GM19035 (cell line): Measurements from ENCODE around the gene ERVK3-1.
A peak's percentile ranks its signal among the peaks of the same experiment; 100 is the strongest.
"Not testable (repeated sequence)": the region's sequence is repeated elsewhere in the genome, so short reads cannot be mapped to it uniquely, and the experiment has no call there.

Experiments used
- ATAC-seq: cut with Tn5 transposase; IDR thresholded peaks from one replicate; pipeline ENCODE4 v1.9.1; 2021; ENCODE audit not compliant: unreplicated experiment

Gene ERVK3-1

DNA sequence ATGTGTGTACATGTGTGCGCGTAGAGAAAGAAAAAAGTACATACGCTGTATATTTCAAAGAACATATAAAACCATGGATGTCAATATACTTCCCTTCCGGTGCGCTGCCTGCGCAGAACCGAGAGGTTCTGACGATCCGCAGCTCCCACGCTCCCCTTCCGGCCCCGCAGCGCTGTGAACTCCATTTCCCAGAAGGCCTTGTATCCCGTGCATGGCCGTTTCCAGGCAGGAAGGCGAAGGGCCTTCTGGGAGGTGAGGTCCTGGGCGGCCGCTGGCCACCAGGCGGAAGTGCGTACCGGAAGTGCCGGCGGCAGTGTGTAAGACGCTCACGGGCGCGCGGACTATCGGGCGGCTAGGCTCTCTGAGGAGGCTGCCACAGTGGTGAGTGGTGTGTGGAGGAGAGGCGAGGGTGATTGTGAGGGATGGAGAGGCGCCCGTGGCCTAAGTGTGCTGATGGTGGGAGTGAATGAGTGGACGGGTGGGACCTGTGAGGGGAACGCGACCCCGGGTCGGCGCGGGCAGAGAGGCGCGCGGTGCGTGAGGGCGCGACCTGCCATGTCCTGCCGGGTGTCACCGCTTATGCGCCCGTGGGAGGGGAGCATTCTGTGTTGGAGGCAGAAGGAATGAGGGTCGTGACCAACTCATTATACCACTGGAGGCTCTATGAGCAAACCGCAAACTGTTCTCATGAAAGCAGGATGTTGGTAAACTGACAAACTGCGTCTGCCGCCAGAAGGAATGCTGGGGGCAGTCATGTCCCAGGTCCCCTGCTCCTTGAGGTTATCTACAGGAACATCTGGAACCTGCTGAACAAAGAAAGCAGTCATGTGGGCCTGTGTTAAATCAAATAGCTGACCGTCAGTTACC is at the start of gene ERVK3-1:
Gene ERVK3-1 (plus strand): TSS at position 313 of the 867 bp plus-strand sequence. CDS start 6,792 bp downstream, outside the sequence.
- ATAC-seq = peak; percentile 96

GRCh38 chr19:58258259-58258658 is 46.9 kb upstream of the ERVK3-1 start:
- ATAC-seq = not testable (repeated sequence)

DNA sequence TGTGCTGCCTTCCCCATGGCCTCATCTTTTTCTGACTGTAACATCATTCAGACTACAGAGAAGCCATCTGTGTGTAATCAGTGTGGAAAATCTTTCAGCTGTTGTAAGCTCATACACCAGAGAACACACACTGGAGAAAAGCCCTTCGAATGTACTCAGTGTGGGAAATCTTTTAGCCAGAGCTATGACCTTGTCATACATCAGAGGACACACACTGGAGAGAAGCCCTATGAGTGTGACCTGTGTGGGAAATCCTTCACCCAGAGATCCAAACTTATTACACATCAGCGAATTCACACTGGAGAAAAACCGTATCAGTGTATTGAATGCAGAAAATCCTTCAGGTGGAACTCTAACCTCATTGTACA is 43.6 kb upstream of the ERVK3-1 start:
- ATAC-seq = no peak

DNA sequence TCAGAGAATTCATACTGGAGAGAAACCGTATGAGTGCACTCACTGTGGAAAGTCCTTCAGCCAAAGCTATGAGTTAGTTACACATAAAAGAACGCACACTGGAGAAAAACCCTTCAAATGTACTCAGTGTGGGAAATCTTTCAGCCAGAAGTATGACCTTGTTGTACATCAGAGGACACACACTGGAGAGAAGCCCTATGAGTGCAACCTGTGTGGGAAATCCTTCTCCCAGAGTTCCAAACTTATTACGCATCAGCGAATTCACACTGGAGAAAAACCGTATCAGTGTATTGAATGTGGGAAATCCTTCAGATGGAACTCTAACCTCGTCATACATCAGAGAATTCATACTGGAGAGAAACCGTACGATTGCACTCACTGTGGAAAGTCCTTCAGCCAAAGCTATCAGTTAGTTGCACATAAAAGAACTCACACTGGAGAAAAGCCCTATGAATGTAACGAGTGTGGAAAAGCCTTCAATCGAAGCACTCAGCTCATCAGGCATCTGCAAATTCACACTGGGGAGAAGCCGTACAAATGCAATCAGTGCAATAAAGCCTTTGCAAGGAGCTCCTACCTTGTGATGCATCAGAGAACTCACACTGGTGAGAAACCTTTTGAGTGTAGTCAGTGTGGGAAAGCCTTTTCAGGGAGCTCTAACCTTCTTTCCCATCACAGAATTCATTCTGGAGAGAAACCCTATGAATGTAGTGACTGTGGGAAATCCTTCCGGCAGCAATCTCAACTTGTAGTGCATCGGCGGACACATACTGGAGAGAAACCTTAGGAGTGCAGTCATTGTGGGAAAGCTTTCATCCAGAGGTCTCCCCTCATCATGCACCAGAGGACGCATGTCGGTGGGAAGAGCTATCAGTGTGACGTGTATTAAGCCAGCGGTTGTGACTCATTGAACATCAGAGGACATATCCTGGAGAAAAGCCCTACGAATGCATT is 42.9 kb upstream of the ERVK3-1 start:
- ATAC-seq = no peak

GRCh38 chr19:58262922-58263296 is 42.3 kb upstream of the ERVK3-1 start:
- no peak for ATAC-seq

DNA sequence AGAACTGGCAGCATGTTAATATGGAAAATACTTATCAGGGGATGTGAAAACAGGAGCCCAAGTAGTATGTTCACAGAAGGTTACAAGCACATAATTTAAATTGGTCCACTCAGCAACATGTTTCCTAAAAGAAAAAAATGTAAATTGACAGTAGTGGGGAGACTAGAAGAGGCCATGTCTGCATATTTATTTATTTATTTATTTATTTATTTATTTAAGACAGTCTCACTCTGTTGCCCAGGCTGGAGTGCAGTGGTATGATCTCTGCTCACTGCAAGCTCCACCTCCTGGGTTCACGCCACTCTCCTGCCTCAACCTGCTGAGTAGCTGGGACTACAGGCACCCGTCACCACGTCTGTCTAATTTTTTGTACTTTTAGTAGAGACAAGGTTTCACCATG is 40.1 kb upstream of the ERVK3-1 start:
- ATAC-seq = no peak

DNA sequence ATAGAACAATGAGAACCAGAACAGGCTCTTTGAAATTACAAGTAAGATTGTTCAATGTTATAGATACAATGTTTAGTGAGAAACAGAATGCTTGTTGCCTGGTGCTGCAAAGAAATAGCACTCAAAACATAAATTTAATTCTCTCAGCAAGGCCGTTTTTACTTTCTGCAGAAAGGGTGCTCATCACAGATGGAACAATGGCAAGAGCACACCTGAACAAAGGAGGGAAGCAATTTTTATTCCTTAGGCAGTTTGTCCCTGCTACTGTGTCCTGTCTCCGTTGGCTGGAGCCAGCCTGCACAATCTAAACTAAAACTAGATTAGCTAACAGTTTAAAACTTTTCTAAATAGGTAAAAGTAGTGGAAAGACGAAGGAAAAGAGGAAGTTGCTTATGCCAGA is 36.8 kb upstream of the ERVK3-1 start:
- ATAC-seq = no peak

DNA sequence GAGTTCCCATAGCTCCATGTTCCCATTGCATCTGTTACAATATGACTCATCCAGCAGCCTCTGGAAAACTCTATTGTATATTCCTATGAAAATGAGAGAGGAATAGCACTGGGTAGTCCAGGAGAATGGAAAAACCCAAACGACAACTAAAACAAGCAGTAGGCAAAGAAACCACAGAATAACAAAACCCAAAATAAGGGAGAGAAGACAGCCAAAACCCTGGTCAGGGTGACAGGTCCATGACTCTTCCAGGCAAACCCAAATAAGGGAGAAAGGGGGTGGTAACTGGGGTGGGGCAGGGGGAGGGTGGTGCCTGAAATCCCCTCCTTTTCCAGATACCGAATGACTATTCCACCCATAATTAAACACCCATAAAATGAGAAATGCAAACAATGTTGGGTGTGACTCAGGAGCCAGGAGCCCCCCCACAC is 30.4 kb upstream of the ERVK3-1 start:
- no peak for ATAC-seq

DNA sequence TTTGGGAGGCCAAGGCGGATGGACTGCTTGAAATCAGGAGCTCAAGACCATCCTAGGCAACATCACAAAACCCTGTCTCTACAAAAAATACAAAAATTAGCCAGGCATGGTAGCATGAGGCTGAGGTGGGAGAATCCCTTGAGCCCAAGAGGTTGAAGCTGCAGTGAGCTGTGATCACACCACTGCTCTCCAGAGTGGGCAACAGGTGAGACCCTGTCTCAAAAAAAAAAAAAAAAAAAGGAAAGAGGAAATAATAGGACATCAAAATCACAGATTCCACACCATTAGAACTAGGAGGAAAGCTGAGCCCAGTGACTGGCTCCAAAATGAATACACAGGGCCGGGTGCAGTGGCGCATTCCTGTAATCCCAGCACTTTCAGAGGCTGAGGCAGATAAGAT is 29.6 kb upstream of the ERVK3-1 start:
- no peak for ATAC-seq

- ATAC-seq = no peak
Measured at GRCh38 chr19:58277197-58277596, 28.0 kb upstream of the ERVK3-1 start.

DNA sequence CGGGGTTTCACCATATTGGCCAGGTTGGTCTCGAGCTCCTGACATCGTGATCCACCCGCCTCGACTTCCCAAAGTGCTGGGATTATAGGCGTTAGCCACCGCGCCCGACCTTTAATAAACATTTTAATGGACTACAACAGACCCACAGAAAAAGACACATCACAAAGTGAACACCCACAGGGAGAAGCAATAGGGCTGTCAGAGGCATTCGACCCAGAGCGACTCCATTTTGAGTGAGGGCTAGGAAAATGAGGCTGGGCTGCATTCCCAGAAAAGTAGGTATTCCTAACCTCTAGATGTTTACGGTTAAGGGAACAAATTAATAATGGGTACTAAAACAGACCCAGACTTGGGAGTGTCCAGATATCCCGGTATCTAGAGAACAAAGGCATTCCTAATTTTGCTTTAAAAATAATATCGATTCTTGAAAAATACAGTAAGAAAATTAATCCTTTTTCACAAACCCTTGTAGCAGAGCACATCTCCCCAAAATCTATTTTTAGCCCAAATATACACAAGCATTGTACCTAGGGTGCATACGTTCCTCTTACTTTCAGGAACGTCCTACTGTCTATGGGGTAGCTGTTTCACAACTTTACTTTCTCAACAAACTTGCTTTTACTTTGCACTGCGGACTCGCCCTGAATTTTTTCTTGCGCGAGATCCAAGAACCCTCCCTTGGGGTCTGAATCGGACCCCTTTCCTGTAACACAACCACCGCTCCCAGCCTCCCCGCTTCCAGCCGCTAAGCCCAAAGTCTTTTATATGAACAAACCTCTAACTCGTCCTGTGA is 27.2 kb upstream of the ERVK3-1 start:
- no peak for ATAC-seq

- peak; percentile 97 for ATAC-seq
Measured at GRCh38 chr19:58278541-58279041, 26.6 kb upstream of the ERVK3-1 start, which contains the start of gene ZNF8. TSS of gene ZNF8 (plus strand) at chr19:58278955. CDS start at chr19:58279082, 127 bp downstream.

DNA sequence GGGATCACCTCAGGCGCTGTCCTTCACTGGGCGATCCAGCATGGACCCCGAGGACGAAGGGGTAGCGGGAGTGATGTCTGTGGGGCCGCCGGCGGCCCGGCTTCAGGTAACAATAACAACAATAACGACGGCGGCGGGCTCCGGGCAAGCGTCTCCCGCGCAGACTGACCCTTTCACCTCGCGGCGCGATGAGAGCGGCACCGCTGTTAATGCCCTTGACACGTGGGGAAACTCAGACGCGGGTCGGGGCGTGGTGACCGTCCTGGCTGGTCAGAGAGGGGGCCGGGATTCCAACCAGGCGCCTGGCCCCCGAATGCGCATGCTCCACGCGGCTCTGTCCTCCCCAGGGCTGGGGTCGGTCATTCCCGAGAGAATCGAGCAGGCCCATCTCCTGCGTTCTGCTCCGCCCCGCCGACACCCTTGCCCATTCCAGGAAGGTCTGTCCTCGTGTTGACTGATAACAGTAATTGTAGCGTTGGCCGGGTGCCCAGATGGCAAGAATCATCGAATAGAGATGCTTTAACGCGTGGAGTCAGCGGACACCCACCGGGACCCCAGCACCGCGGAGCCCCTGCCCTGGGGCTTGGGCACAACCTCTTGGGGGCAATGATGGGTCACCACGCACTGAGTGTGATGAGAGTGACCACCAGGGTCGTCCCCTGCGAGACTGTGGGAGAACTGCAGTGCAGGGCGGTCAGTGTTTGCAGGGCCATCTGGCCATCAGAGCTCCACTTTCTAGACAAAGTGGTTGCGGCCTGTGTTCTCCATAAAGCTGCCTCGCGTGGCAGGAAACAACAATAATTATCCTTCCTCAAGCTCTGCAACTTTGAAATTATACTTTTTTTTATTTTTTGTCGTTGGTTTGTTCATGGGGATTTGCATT is 25.9 kb upstream of the ERVK3-1 start:
- peak; percentile 26 for ATAC-seq

- ATAC-seq = no peak
Measured at GRCh38 chr19:58279925-58280316, 25.3 kb upstream of the ERVK3-1 start.

- no peak for ATAC-seq
Measured at GRCh38 chr19:58284199-58284598, 21.0 kb upstream of the ERVK3-1 start.

DNA sequence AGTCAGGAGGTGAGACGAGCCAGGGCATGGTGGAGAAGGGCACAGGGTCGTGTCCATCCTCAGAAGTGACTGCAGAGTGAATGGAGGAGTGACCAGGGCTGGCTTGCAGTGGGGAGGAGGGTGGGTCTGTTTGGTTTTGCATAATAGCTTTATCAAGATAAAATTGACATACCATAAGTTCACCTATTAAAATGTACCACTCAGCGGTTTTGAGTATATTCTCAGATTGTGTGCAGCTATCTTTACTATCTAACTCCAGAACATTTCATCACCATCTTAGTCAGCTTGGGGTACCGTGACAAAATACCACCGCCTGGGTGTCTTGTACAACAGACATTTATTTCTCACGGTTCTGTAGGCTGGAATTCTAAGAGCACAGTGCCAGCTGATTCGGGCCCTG is 13.2 kb upstream of the ERVK3-1 start:
- no peak for ATAC-seq

GRCh38 chr19:58294743-58295374 is 10.3 kb upstream of the ERVK3-1 start:
- no peak for ATAC-seq

GRCh38 chr19:58296104-58296503 is 9.1 kb upstream of the ERVK3-1 start:
- ATAC-seq = no peak

DNA sequence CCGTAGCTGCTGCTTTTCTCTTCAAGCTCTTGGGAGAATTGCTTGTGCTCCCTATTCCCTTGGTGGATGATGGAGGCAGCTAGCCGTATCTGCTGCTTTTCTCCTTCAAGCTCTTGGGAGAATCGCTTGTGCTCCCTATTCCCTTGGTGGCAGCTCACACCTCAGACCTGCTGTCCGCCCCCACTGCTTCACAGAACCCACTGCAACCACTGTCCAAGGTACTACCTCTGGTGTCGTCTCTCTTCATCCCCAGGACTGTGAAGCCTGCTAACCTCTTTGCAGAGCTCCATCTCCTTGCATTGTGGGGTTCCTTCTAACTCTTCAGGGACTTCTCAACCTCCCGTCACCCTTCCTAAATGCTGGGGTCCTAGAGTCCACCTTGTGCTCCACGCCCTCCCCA is 4.6 kb upstream of the ERVK3-1 start:
- no peak for ATAC-seq
